SH-SY5Y (cell line): ENCODE results near the gene LMO7.

ENCODE experiments used
- GATA2 ChIP-seq: IDR thresholded peaks from 2 replicates; pipeline ENCODE4 v1.6.1; 2011; ENCODE audit warnings: mild to moderate bottlenecking, low read depth, low read length
- GATA3 ChIP-seq: IDR thresholded peaks from 2 replicates; pipeline ENCODE4 v1.6.1; 2011; ENCODE audit warnings: low read depth, mild to moderate bottlenecking, low read length, moderate library complexity

GRCh38 chr13:75637181-75637750 is 1.1 kb downstream of the LMO7 start:
- TF ChIP-seq GATA2, result no peak
- no peak for TF ChIP-seq GATA3
